HepG2 (cell line): ENCODE data around the gene DNAJC30. TPM values are rescaled to one million over a fixed set of nuclear protein-coding genes. Genes with fewer than 3 reads are reported as not detected.

ENCODE experiments used
- ATAC-seq: fragments of 200-7000 bp; cut with Tn5 transposase; 3 replicates; pipeline ENCODE4 v1.9.1; 2020; ENCODE audit warnings: mild to moderate bottlenecking, moderate library complexity
- BruUV-seq: library from RNA; stranded (reverse); fragments of 400-500 nt; replicated peaks from 2 replicates; lab custom pipeline; 2021; lab: Mats Ljungman, UMichigan
- CTCF ChIA-PET: fragments of 300-600 bp; formaldehyde crosslinking; extraction: SDS; loops from one replicate; lab custom pipeline; 2021; ENCODE audit warnings: low total read pairs, inconsistent platforms, low intra/inter-chr PET ratio; lab: Yijun Ruan, JAX
- POLR2A ChIA-PET: fragments of 350-600 bp; sonication (Branson Sonifier 250); formaldehyde crosslinking; loops from one replicate; lab custom pipeline; 2020; ENCODE audit warnings: antibody characterized with exemption, inconsistent platforms; lab: Yijun Ruan, JAX
- DNase-seq: peaks from one replicate; pipeline ENCODE4 v3.0.0-alpha.2; 2015; ENCODE audit warnings: low spot score
- FAIRE-seq: peaks from 3 replicates; lab custom pipeline; 2011; peaks lifted over from hg19 to GRCh38; lab: Jason Lieb, UNC
- H2AFZ ChIP-seq: one replicate; pipeline ENCODE4 v1.6.1; 2011; ENCODE audit warnings: low read length, inconsistent platforms
- H3K27ac ChIP-seq: fragments of 300-600 bp; 3 replicates; pipeline ENCODE4 v1.8.0; 2011; ENCODE audit warnings: mixed run types, mild to moderate bottlenecking, mixed read lengths, low read length, inconsistent platforms; ENCODE audit not compliant: insufficient read depth; ENCODE audit errors: extremely low read length
- H3K27me3 ChIP-seq, 2 experiments: fragments of 200-600 bp in 1 of 2; 2 replicates in 1 of 2; 3 replicates in 1 of 2; pipeline versions ENCODE4 v1.6.0 to v1.8.0; 2011; ENCODE audit warnings: low read length in 2 of 2, mild to moderate bottlenecking in 2 of 2, moderate library complexity in 2 of 2, inconsistent platforms in 1 of 2; ENCODE audit not compliant: insufficient read depth in 2 of 2, control insufficient read depth in 1 of 2
- H3K36me3 ChIP-seq, 2 experiments: fragments of 200-600 bp in 1 of 2; replicated peaks in 1 of 2; 2 replicates in 1 of 2; 3 replicates in 1 of 2; pipeline versions ENCODE4 v1.5.1 to v1.8.0; 2011; ENCODE audit warnings: low read length in 2 of 2, inconsistent platforms in 1 of 2; ENCODE audit not compliant: insufficient read depth in 2 of 2, control insufficient read depth in 1 of 2
- H3K4me1 ChIP-seq: 2 replicates; pipeline ENCODE4 v1.5.1; 2012; ENCODE audit warnings: low read length, inconsistent platforms; ENCODE audit not compliant: insufficient read depth
- H3K4me2 ChIP-seq: 2 replicates; pipeline ENCODE4 v1.6.0; 2011; ENCODE audit warnings: low read depth, low read length, inconsistent platforms
- H3K4me3 ChIP-seq, 3 experiments: fragments of 200-600 bp in 1 of 3; sonication (generic), shearing (Covaris generic) in 1 of 3; replicated peaks in 1 of 3; 2 replicates each; pipeline ENCODE4 v1.5.1; 2011 to 2016; ENCODE audit warnings: low read length in 3 of 3, inconsistent platforms in 2 of 3, low read depth in 2 of 3, mild to moderate bottlenecking in 2 of 3, control low read depth in 1 of 3, mixed read lengths in 1 of 3; ENCODE audit not compliant: insufficient read depth in 1 of 3
- H3K79me2 ChIP-seq: one replicate; pipeline ENCODE4 v1.6.1; 2011; ENCODE audit warnings: low read length, inconsistent platforms; ENCODE audit not compliant: insufficient read depth
- H3K9ac ChIP-seq: 2 replicates; pipeline ENCODE4 v1.6.0; 2011; ENCODE audit warnings: mild to moderate bottlenecking, low read depth, low read length, inconsistent platforms; ENCODE audit not compliant: insufficient read depth
- H3K9me3 ChIP-seq: 2 replicates; pipeline ENCODE4 v1.5.1; 2012; ENCODE audit warnings: mild to moderate bottlenecking, low read length
- H4K20me1 ChIP-seq: 2 replicates; pipeline ENCODE4 v1.6.0; 2011; ENCODE audit warnings: inconsistent platforms, mild to moderate bottlenecking, low read length, moderate library complexity; ENCODE audit not compliant: insufficient read depth
- SAP130 ChIP-seq: IDR thresholded peaks from 2 replicates; pipeline ENCODE4 v1.6.1; 2016; ENCODE audit warnings: low read depth
- STAT5B ChIP-seq: sonication (generic); formaldehyde crosslinking; IDR thresholded peaks from 2 replicates; pipeline ENCODE4 v1.4.0; 2020; ENCODE audit warnings: missing genetic modification reagents
- TP53 ChIP-seq: sonication (generic); formaldehyde crosslinking; conservative IDR thresholded peaks from 2 replicates; pipeline ENCODE4 v1.4.0; 2020; ENCODE audit warnings: missing genetic modification reagents
- ZNF17 ChIP-seq: sonication (generic); formaldehyde crosslinking; IDR thresholded peaks from 2 replicates; pipeline ENCODE4 v1.5.0; 2020; ENCODE audit warnings: mild to moderate bottlenecking, missing genetic modification reagents
- ZNF33B ChIP-seq: sonication (generic); formaldehyde crosslinking; IDR thresholded peaks from 2 replicates; pipeline ENCODE4 v1.5.1; 2020; ENCODE audit warnings: mild to moderate bottlenecking, missing genetic modification reagents
- ZNF343 ChIP-seq: sonication (generic); formaldehyde crosslinking; IDR thresholded peaks from 2 replicates; pipeline ENCODE4 v1.4.0; 2020; ENCODE audit warnings: mild to moderate bottlenecking, missing genetic modification reagents
- ZNF446 ChIP-seq: sonication (generic); formaldehyde crosslinking; IDR thresholded peaks from 2 replicates; pipeline ENCODE4 v1.5.0; 2020; ENCODE audit warnings: mild to moderate bottlenecking, missing genetic modification reagents
- ZNF510 ChIP-seq: sonication (generic); formaldehyde crosslinking; IDR thresholded peaks from 2 replicates; pipeline ENCODE4 v1.4.0; 2020; ENCODE audit warnings: low read depth, mild to moderate bottlenecking, missing genetic modification reagents
- WGBS: methylation state at CpG from one replicate; pipeline ENCODE4 v1.1.6; 2017; ENCODE audit warnings: low lambda C conversion rate; 5-methylcytosine and 5-hydroxymethylcytosine counted together
- in situ Hi-C: cut with HindIII; loops from 2 replicates; pipeline ENCODE4 v1.10.0; 2017; ENCODE audit warnings: low pct_unique_long_range_greater_than_20kb; ENCODE audit not compliant: extremely low pct_ligation_motif_present
- intact Hi-C: fragments of 100-400 bp; cut with micrococcal nuclease; formaldehyde crosslinking; loops from one replicate; pipeline ENCODE4 v1.10.0; 2022; ENCODE audit not compliant: unreplicated experiment
- polyA plus RNA-seq, 8 experiments: library from polyadenylated mRNA; depleted of rRNA in 3 of 8; stranded (reverse) in 7 of 8; unstranded in 1 of 8; fragments of >200 nt; fragmentation: Illumina TruSeq in 4 of 8; extraction: Trizol in 4 of 8; gene quantifications; 2 replicates each; pipeline versions ENCODE4 v1.2.1 to v1.2.3, GENCODE V29; 2011 to 2016; ENCODE audit warnings: low read depth in 4 of 8, missing spikeins in 1 of 8, mixed read lengths in 1 of 8; ENCODE audit not compliant: insufficient read depth in 1 of 8
- total RNA-seq, 5 experiments: library from RNA; depleted of rRNA; stranded (reverse); fragments of >200 nt; fragmentation: Illumina TruSeq; extraction: Trizol; gene quantifications; 2 replicates each; pipeline ENCODE4 v1.2.3, GENCODE V29; 2016; ENCODE audit warnings: low read depth in 1 of 5
- TF ChIP-seq, protein P1 (sequence below): IDR thresholded peaks from 2 replicates; pipeline ENCODE4 v1.6.1; 2016; ENCODE audit warnings: mild to moderate bottlenecking, missing biosample characterization, missing genetic modification reagents
- TF ChIP-seq, protein P2 (sequence below): sonication (generic); formaldehyde crosslinking; IDR thresholded peaks from 2 replicates; pipeline ENCODE4 v1.4.0; 2020; ENCODE audit warnings: missing genetic modification reagents, mild to moderate bottlenecking, borderline replicate concordance
- TF ChIP-seq, protein P3 (sequence below): IDR thresholded peaks from 2 replicates; pipeline ENCODE4 v1.6.1; 2016; ENCODE audit warnings: low read depth, control low read depth
- TF ChIP-seq, protein P4 (sequence below): sonication (generic); formaldehyde crosslinking; IDR thresholded peaks from 2 replicates; pipeline ENCODE4 v1.5.0; 2020; ENCODE audit warnings: missing genetic modification reagents

DNAJC30 gene
- total and polyA plus RNA-seq, 2 of the 13 experiments (the other 11 are each of a cell fraction or from before 2014, with no cell fraction given): 3.3 to 3.8 TPM

DNA sequence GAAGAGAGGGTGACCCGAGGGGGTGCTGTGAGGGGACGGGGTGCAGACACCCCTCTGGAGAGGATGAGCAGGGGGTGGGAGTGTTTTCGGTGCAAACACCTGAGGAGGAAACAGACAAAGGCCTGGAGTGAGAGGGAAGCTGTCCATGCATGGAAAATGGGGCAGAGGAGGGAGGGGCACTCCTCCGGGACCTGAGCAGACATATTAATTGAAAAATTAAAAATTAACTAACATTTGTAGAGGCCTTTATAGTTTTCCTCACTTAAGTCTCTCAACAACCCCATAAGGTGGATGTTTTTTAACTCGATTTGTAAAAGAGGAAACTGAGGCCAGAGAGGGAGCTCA is 14.4 kb downstream of the DNAJC30 start (continued):
- TF ChIP-seq TP53 (CRISPR knock-in tag): no peak

DNA sequence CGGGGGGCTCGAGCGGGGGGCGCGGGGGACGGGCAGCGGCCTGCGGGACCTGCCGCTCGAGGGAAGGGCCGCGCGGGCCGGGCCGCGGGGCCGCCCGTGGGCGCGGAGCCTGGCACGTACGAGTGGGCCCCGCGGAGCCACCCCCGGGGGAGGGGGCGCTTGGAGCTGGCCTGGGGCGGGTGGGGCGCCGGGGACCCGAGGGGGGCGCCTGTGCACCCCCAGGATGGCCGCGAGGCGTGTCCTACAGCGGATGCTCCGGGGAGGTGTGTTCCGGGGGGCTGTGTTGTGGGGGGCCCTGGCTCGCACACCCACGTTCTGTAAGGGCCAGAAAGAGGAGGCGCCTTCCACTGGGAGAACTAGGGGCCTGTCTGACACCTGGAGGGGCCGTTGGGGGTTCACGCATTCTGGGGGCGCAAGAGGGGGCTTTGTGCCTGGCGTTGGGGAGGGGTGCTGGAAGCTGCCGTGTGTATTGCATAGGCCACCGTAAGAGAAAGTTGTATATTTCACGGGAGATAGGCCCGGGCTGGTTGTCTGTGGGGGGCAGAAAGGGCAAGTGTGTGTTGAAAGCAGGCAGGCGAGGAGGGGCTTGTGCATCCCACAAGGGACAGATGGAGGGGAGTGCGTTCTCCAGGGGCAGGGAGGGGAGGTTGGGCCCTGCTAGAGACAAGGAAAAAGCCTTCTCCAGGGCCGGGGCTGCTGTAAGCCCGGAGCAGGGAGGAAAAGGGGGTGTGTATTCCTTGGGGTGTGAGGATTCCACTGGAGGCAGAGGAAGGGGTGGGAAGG is 15.0 kb downstream of the DNAJC30 start:
- no peaks in the 10 kb centered on the region for H3K79me2 ChIP-seq
- 2% methylated on average over 16 of the region's 52 CpGs for WGBS
- BruUV-seq: no TSS peak
- H3K4me1 ChIP-seq: peaks cover 48% of the 10 kb centered on the region
- in situ Hi-C loops (loop anchor here (5.0 kb wide), 1 partner anchor 56 kb away; no protein-coding TSS in a partner anchor), intact Hi-C loops (loop anchor here (5.0 kb wide), 1 partner anchor 49 kb away; the partner anchor contains the start of gene STX1A)
- H3K9ac ChIP-seq: peak overlapping the region; percentile 70
- H3K36me3 ChIP-seq: peaks cover 0 to 2% of the 10 kb centered on the region in 2 experiments; a peak in 1 of 5 replicates
- H3K27ac ChIP-seq: no peak overlapping the region
- peak overlapping the region; percentile 92 for H3K4me2 ChIP-seq
- H3K4me3 ChIP-seq: peak overlapping the region; percentile 68 to 84 (median 77)
- ATAC-seq: no peak
- no peaks in the 10 kb centered on the region for H3K9me3 ChIP-seq
- POLR2A ChIA-PET: interaction anchor here (0.8 to 2.3 kb wide), 8 partner anchors 44 to 67 kb away, joined by 3 to 13 read pairs (median 4); partner anchors contain the start of gene MLXIPL
- no peaks in the 10 kb centered on the region for H4K20me1 ChIP-seq
- CTCF ChIA-PET: interaction anchor here (0.7 to 2.0 kb wide), 2 partner anchors 21 to 61 kb away, joined by 3 to 12 read pairs; no protein-coding TSS in a partner anchor
- DNase-seq: no peak
- H3K27me3 ChIP-seq: no peaks in the 10 kb centered on the region; a peak in 1 of 5 replicates
- H2AFZ ChIP-seq: no peak overlapping the region
- no peak for FAIRE-seq
- TF ChIP-seq, protein P1, sequence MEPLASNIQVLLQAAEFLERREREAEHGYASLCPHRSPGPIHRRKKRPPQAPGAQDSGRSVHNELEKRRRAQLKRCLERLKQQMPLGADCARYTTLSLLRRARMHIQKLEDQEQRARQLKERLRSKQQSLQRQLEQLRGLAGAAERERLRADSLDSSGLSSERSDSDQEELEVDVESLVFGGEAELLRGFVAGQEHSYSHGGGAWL (CRISPR knock-in tag): no peak
- TF ChIP-seq ZNF17 (CRISPR knock-in tag) (no peak), ZNF510 (CRISPR knock-in tag) (no peak), STAT5B (CRISPR knock-in tag) (no peak), ZNF446 (CRISPR knock-in tag) (no peak), SAP130 (CRISPR knock-in tag) (peak; percentile 22; the same call in 1 of the 2 replicates), ZNF33B (CRISPR knock-in tag) (no peak), ZNF343 (CRISPR knock-in tag) (no peak)
- TF ChIP-seq, protein P2, sequence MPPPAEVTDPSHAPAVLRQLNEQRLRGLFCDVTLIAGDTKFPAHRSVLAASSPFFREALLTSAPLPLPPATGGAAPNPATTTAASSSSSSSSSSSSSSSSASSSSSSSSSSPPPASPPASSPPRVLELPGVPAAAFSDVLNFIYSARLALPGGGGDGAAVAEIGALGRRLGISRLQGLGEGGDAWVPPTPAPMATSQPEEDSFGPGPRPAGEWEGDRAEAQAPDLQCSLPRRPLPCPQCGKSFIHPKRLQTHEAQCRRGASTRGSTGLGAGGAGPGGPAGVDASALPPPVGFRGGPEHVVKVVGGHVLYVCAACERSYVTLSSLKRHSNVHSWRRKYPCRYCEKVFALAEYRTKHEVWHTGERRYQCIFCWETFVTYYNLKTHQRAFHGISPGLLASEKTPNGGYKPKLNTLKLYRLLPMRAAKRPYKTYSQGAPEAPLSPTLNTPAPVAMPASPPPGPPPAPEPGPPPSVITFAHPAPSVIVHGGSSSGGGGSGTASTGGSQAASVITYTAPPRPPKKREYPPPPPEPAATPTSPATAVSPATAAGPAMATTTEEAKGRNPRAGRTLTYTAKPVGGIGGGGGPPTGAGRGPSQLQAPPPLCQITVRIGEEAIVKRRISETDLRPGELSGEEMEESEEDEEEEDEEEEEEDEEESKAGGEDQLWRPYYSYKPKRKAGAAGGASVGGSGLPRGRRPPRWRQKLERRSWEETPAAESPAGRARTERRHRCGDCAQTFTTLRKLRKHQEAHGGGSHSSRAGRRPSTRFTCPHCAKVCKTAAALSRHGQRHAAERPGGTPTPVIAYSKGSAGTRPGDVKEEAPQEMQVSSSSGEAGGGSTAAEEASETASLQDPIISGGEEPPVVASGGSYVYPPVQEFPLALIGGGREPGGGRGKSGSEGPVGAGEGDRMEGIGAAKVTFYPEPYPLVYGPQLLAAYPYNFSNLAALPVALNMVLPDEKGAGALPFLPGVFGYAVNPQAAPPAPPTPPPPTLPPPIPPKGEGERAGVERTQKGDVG (CRISPR knock-in tag): no peak
- TF ChIP-seq, protein P3, sequence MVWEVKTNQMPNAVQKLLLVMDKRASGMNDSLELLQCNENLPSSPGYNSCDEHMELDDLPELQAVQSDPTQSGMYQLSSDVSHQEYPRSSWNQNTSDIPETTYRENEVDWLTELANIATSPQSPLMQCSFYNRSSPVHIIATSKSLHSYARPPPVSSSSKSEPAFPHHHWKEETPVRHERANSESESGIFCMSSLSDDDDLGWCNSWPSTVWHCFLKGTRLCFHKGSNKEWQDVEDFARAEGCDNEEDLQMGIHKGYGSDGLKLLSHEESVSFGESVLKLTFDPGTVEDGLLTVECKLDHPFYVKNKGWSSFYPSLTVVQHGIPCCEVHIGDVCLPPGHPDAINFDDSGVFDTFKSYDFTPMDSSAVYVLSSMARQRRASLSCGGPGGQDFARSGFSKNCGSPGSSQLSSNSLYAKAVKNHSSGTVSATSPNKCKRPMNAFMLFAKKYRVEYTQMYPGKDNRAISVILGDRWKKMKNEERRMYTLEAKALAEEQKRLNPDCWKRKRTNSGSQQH (CRISPR knock-in tag): no peak
- TF ChIP-seq, protein P4, sequence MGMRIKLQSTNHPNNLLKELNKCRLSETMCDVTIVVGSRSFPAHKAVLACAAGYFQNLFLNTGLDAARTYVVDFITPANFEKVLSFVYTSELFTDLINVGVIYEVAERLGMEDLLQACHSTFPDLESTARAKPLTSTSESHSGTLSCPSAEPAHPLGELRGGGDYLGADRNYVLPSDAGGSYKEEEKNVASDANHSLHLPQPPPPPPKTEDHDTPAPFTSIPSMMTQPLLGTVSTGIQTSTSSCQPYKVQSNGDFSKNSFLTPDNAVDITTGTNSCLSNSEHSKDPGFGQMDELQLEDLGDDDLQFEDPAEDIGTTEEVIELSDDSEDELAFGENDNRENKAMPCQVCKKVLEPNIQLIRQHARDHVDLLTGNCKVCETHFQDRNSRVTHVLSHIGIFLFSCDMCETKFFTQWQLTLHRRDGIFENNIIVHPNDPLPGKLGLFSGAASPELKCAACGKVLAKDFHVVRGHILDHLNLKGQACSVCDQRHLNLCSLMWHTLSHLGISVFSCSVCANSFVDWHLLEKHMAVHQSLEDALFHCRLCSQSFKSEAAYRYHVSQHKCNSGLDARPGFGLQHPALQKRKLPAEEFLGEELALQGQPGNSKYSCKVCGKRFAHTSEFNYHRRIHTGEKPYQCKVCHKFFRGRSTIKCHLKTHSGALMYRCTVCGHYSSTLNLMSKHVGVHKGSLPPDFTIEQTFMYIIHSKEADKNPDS: no peak
